IPS-20b (cell line): ENCODE data around the gene OPA3.
A peak's percentile ranks its signal among the peaks of the same experiment; 100 is the strongest.

Experiments used
- H3K27ac ChIP-seq: one replicate; pipeline ENCODE4 v1.5.1; 2013; ENCODE audit warnings: low read length
- H3K27me3 ChIP-seq: 2 replicates; pipeline ENCODE4 v1.6.1; 2013; ENCODE audit warnings: mild to moderate bottlenecking, low read length, inconsistent platforms; ENCODE audit not compliant: insufficient read depth
- H3K36me3 ChIP-seq: 2 replicates; pipeline ENCODE4 v1.6.1; 2013; ENCODE audit warnings: low read depth, mild to moderate bottlenecking, inconsistent platforms, low read length, moderate library complexity; ENCODE audit not compliant: insufficient read depth
- H3K4me1 ChIP-seq: 2 replicates; pipeline ENCODE4 v1.6.1; 2013; ENCODE audit warnings: mild to moderate bottlenecking, control low read depth, inconsistent platforms, low read length, moderate library complexity; ENCODE audit not compliant: insufficient read depth
- H3K4me3 ChIP-seq: 2 replicates; pipeline ENCODE4 v1.5.1; 2013; ENCODE audit warnings: mild to moderate bottlenecking, low read length, inconsistent platforms
- H3K9ac ChIP-seq: 2 replicates; pipeline ENCODE4 v1.6.1; 2013; ENCODE audit warnings: low read depth, mild to moderate bottlenecking, inconsistent platforms, low read length, moderate library complexity
- H3K9me3 ChIP-seq: 2 replicates; pipeline ENCODE4 v1.6.1; 2013; ENCODE audit warnings: mild to moderate bottlenecking, low read depth, low read length, inconsistent platforms; ENCODE audit not compliant: insufficient read depth

Gene OPA3

DNA sequence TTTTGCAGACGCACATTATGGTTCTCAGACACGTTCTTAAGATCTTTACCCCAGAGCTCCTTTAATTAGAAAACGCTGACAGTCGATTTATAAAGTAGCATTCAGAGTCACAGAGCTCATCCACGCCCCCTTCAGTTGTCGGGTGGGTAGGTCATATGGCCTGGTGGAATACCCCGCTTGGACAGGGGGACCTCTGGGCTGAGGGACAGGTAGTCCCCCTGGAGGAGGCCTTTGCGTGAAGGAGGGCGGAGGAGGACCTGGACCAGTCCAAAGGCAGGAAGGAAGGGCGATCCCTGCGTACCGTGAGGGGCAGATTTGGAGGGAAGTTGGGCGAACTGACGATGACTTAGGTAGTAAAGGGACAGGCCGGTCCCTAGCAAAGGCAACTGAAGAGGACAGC lies 56.9 kb downstream of the OPA3 start:
- H3K27ac ChIP-seq, result no peak overlapping the region
- peak overlapping the region; percentile 22; the same call in 1 of the 2 replicates for H3K9ac ChIP-seq
- H3K36me3 ChIP-seq, result peaks cover 39% of the 10 kb centered on the region
- H3K9me3 ChIP-seq, result peaks cover 4% of the 10 kb centered on the region; the same call in 1 of the 2 replicates
- peaks cover 14% of the 10 kb centered on the region for H3K27me3 ChIP-seq
- H3K4me1 ChIP-seq, result peaks cover 8% of the 10 kb centered on the region
- H3K4me3 ChIP-seq, result peak overlapping the region; percentile 75

GRCh38 chr19:45526971-45527370 lies 57.6 kb downstream of the OPA3 start:
- Histone ChIP-seq H3K27me3 (peaks cover 14% of the 10 kb centered on the region), H3K4me3 (no peak overlapping the region), H3K4me1 (peaks cover 8% of the 10 kb centered on the region), H3K36me3 (peaks cover 43% of the 10 kb centered on the region), H3K9ac (no peak overlapping the region), H3K9me3 (peaks cover 3% of the 10 kb centered on the region; the same call in 1 of the 2 replicates), H3K27ac (no peak overlapping the region)

- peaks cover 47% of the 10 kb centered on the region for H3K36me3 ChIP-seq
- H3K9me3 ChIP-seq, result no peaks in the 10 kb centered on the region
- H3K27ac ChIP-seq, result no peak overlapping the region
- H3K4me1 ChIP-seq, result peaks cover 8% of the 10 kb centered on the region
- no peak overlapping the region for H3K9ac ChIP-seq
- H3K4me3 ChIP-seq, result no peak overlapping the region
- H3K27me3 ChIP-seq, result peaks cover 14% of the 10 kb centered on the region
Observed at GRCh38 chr19:45526143-45526542, 58.5 kb downstream of the OPA3 start.

- H3K36me3 ChIP-seq, result peaks cover 59% of the 10 kb centered on the region
- peaks cover 6% of the 10 kb centered on the region; the same call in 1 of the 2 replicates for H3K27me3 ChIP-seq
- H3K9me3 ChIP-seq, result no peaks in the 10 kb centered on the region
- H3K9ac ChIP-seq, result no peak overlapping the region
- peaks cover 8% of the 10 kb centered on the region for H3K4me1 ChIP-seq
- H3K4me3 ChIP-seq, result no peak overlapping the region
- no peak overlapping the region for H3K27ac ChIP-seq
Observed at GRCh38 chr19:45524575-45525129, 60.0 kb downstream of the OPA3 start.

- Histone ChIP-seq H3K36me3 (peaks cover 65% of the 10 kb centered on the region), H3K4me1 (peaks cover 8% of the 10 kb centered on the region), H3K4me3 (no peak overlapping the region), H3K27ac (no peak overlapping the region), H3K9me3 (no peaks in the 10 kb centered on the region), H3K27me3 (no peaks in the 10 kb centered on the region), H3K9ac (no peak overlapping the region)
Observed at GRCh38 chr19:45523642-45524256, 60.9 kb downstream of the OPA3 start.

DNA sequence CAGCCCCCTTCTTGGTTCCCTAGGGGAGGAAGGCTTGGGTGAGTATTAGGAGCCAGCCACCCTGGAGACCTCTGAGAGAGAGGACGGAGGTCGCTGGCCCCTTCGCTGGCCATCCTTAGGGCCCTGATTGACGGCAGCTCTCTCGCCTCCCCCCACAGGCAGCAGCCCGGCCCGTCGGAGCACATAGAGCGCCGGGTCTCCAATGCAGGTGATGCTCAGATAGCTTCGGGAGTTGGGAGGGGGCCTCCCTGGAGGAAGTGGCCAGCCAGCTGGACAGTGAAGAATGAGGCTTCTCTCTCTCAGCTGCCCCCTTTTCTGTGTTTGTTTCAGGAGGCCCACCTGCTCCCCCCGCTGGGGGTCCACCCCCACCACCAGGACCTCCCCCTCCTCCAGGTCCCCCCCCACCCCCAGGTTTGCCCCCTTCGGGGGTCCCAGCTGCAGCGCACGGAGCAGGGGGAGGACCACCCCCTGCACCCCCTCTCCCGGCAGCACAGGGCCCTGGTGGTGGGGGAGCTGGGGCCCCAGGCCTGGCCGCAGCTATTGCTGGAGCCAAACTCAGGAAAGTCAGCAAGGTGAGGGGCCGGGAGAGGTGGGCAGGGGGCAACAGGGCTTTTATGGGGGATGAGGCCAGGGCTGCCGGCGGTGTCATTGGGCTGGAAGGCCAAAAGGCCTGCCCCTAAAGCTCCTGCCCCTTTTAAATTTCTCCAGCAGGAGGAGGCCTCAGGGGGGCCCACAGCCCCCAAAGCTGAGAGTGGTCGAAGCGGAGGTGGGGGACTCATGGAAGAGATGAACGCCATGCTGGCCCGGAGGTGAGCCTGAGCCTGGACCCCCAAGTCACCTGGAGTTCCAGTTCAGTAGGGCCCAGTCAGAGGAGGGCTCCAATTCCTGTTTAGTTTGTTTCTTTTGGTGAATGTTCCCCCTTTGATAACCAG lies 62.3 kb downstream of the OPA3 start:
- H3K36me3 ChIP-seq, result peaks cover 74% of the 10 kb centered on the region
- H3K27me3 ChIP-seq, result no peaks in the 10 kb centered on the region
- no peak overlapping the region for H3K9ac ChIP-seq
- no peaks in the 10 kb centered on the region for H3K4me1 ChIP-seq
- H3K4me3 ChIP-seq, result no peak overlapping the region
- no peak overlapping the region for H3K27ac ChIP-seq
- H3K9me3 ChIP-seq, result no peaks in the 10 kb centered on the region

- H3K4me1 ChIP-seq, result no peaks in the 10 kb centered on the region; the same call in 1 of the 2 replicates
Observed at GRCh38 chr19:45518469-45518826, 66.2 kb downstream of the OPA3 start.

GRCh38 chr19:45517641-45518468 lies 66.7 kb downstream of the OPA3 start:
- H3K27ac ChIP-seq, result no peak overlapping the region
- H3K9ac ChIP-seq, result no peak overlapping the region
- H3K36me3 ChIP-seq, result peaks cover 47% of the 10 kb centered on the region
- no peaks in the 10 kb centered on the region; the same call in 1 of the 2 replicates for H3K4me1 ChIP-seq
- no peaks in the 10 kb centered on the region for H3K9me3 ChIP-seq
- H3K27me3 ChIP-seq, result no peaks in the 10 kb centered on the region
- no peak overlapping the region for H3K4me3 ChIP-seq

More at GRCh38 chr19:45518469-45518826, 66.2 kb downstream of the OPA3 start:
- H3K9me3 ChIP-seq, result no peaks in the 10 kb centered on the region
- no peaks in the 10 kb centered on the region for H3K27me3 ChIP-seq
- no peak overlapping the region for H3K9ac ChIP-seq
- H3K27ac ChIP-seq, result no peak overlapping the region
- peaks cover 50% of the 10 kb centered on the region for H3K36me3 ChIP-seq
- no peak overlapping the region for H3K4me3 ChIP-seq

GRCh38 chr19:45517238-45517637 lies 67.4 kb downstream of the OPA3 start:
- Histone ChIP-seq H3K9ac (no peak overlapping the region), H3K36me3 (peaks cover 42% of the 10 kb centered on the region), H3K4me3 (no peak overlapping the region), H3K4me1 (no peaks in the 10 kb centered on the region; the same call in 1 of the 2 replicates), H3K9me3 (no peaks in the 10 kb centered on the region), H3K27me3 (no peaks in the 10 kb centered on the region), H3K27ac (no peak overlapping the region)

DNA sequence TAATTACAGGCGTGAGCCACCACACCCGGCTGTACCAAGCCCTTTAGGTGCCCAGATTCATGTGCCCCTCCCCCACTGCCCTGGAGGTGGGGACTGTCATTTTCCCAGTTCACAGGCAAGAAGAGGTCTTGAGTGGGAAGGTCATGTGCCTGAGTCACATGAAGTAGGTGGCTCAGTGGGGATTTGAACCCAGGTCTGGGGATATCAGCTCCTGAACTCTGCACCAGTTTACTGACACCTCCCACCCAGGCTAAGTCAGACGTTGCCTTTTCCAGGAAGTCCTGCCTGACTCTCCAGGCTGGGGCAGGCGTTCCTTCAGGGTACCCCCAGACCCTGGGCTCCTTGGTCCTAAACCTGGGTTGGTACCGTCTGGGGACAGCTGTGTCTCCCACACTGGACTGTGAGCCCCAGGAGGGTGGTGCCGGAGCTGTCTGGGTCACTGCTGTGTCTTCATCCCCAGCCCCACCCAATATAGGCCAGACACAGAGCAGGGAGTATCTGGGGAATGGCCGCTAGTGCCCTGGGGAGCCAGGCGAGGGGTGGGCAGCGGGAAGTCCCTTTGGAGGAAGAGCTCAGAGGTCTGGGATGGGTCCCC lies 68.7 kb downstream of the OPA3 start:
- no peak overlapping the region for H3K27ac ChIP-seq
- H3K4me3 ChIP-seq, result no peak overlapping the region
- no peak overlapping the region for H3K9ac ChIP-seq
- peaks cover 41% of the 10 kb centered on the region for H3K36me3 ChIP-seq
- no peaks in the 10 kb centered on the region; the same call in 1 of the 2 replicates for H3K4me1 ChIP-seq
- H3K27me3 ChIP-seq, result no peaks in the 10 kb centered on the region
- no peaks in the 10 kb centered on the region for H3K9me3 ChIP-seq
